GM21390 (cell line): ENCODE measurements around the gene RIMBP3B.
A peak's percentile ranks its signal among the peaks of the same experiment; 100 is the strongest.
"Not testable (repeated sequence)": the region's sequence is repeated elsewhere in the genome, so short reads cannot be mapped to it uniquely, and the experiment has no call there.

Experiments used
- ATAC-seq: cut with Tn5 transposase; IDR thresholded peaks from one replicate; pipeline ENCODE4 v1.9.1; 2021; ENCODE audit not compliant: unreplicated experiment

RIMBP3B gene

GRCh38 chr22:21383701-21384467, at the start of gene RIMBP3B:
Gene RIMBP3B (plus strand): TSS chr22:21383751. CDS start chr22:21383859, 108 bp downstream.
- ATAC-seq = peak; percentile 74

GRCh38 chr22:21357527-21357926, 26.0 kb upstream of the RIMBP3B start:
- not testable (repeated sequence) for ATAC-seq

- ATAC-seq = not testable (repeated sequence)
Observed at GRCh38 chr22:21360525-21360924, 23.0 kb upstream of the RIMBP3B start.

DNA sequence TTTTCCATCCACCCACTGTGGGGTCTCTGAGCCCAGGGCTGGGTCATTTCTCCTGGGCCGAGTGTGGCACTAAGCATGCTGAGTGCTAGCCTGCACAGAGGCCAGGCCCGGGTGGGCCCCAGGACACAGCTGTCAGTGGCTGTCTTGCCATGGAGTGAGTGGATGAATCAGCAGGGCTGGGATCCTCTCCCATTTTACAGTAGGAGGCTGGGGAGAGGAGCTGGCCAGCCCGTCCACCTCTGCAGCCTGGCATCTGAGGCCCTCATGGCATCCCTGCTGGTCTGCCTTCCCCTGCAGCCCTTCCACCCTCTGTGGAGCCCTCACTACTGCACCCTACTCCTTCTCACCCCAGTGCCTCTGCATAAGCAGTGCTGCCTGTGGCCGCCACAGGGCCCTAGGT, 21.1 kb upstream of the RIMBP3B start:
- ATAC-seq = not testable (repeated sequence)

DNA sequence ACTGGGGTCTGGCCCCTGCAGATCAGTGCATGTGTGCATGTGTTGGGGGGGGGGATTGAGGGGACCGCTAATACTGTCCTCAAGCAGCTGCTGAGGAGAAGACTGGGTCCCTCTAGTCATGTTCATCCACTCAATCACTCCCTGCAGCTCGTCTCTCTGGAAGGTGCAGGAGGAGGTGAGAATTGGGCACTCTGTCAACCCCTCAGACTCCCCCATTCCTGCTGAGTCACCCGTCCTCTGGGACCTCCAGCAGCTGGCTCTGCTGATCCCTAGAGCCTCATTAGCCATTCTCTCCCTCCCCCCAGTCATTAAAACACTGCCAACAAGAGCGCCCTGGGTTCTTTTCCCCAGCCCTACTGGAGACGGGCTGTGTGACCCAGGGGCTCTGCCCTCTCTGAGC, 20.5 kb upstream of the RIMBP3B start:
- ATAC-seq = not testable (repeated sequence)

- ATAC-seq = not testable (repeated sequence)
Observed at GRCh38 chr22:21363803-21364202, 19.7 kb upstream of the RIMBP3B start.

- not testable (repeated sequence) for ATAC-seq
Observed at GRCh38 chr22:21364362-21364761, 19.2 kb upstream of the RIMBP3B start.

- not testable (repeated sequence) for ATAC-seq
Observed at GRCh38 chr22:21365337-21365736, 18.2 kb upstream of the RIMBP3B start.

DNA sequence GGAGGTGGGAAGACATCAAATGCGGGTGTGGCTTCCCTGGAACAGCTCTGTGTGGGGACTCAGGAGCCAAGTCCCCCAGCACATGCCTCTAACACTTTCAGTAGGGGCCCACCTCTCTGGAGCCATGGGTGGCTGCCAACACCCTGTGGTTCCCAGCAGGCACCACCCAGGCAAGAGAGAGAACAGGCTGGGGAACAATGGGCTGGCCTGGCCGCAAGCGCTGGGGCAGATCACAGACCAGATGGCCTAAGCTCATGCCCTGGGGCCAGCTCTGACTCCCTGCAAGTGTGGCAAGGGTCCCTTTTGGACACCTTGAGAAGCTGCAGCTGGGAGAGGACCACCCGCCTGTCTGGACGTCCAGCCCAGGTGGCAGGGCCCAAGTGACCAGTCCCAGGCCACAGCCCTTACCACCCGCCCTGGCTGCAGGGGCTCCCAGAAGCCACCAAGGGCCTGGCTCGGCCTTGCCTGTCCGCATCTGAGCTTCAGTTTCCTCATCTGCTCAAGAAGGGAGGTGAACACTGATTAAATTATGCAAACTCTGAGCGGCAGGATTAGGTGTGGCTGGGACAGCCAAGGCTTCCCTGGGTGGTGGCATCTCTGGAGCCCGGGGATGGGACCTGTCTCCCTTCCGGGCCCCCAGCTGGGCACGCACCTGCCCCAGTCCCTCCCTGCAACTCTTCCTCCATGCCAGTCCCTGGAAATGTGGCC, 14.8 kb upstream of the RIMBP3B start:
- ATAC-seq = not testable (repeated sequence)

DNA sequence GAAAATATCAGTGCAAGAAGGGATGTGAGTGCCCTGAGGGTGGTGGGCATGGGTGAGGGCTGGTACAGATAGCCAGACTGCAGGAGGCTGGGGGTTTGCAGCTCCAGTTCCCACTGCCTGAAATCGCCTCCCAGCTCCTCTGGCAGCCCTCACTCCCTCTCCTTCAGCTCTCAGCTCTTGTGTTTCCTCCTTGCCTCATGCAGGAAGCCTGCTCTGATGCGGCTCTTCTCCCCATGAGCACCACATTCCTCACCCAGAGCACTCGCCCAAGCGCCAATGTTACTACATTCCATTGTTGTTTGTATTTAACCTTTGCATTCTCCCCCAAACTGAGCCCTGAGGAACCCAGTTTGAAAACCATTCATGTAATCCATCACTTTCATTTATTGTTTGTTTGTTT, 7.7 kb upstream of the RIMBP3B start:
- not testable (repeated sequence) for ATAC-seq

DNA sequence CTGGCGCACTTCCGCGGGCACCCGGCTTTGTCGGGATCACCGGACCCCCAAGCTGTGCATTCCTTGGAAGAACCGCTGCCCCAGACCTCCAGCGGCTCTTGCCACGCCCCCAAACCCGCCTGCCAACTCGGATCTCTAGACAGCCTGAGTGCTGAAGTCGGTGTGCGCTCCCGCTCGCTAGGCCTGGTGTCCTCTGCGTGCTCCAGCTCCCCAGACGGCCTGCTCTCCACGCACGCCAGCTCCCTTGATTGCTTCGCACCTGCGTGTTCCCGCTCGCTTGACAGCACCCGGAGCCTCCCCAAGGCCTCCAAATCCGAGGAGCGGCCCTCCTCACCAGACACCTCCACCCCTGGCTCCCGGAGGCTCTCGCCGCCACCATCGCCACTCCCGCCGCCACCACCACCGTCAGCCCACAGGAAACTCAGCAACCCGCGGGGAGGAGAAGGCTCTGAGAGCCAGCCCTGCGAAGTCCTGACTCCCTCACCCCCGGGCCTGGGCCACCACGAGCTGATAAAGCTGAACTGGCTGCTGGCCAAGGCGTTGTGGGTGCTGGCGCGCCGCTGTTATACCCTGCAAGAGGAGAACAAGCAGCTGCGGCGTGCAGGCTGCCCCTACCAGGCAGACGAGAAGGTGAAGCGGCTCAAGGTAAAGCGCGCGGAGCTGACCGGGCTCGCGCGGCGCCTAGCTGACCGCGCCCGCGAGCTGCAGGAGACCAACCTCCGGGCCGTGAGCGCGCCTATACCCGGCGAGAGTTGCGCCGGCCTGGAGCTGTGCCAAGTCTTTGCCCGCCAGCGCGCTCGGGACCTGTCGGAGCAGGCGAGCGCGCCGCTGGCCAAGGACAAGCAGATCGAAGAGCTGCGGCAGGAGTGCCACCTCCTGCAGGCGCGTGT, 1.2 kb downstream of the RIMBP3B start:
- peak; percentile 18 for ATAC-seq

DNA sequence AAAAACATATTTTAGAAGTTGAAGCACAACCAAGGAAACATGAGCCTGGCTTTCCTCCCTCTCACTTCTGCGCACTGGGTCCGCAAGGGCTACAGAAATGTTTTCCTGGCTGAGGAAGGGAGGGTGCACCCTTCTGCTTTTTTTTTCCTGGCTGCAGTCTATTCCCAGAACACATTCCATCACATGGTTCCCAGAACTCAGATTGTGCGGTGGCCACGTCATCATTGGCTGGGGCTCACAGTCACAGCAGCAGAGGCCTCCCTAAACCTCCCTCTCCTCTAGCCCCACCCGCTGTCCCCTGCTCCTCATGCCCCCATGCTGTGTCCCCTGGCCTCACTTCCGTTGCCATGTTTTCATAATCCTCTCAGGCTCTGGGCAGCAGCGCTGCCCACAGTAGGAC, 5.9 kb downstream of the RIMBP3B start:
- not testable (repeated sequence) for ATAC-seq

- not testable (repeated sequence) for ATAC-seq
Observed at GRCh38 chr22:21390013-21390412, 6.5 kb downstream of the RIMBP3B start.

DNA sequence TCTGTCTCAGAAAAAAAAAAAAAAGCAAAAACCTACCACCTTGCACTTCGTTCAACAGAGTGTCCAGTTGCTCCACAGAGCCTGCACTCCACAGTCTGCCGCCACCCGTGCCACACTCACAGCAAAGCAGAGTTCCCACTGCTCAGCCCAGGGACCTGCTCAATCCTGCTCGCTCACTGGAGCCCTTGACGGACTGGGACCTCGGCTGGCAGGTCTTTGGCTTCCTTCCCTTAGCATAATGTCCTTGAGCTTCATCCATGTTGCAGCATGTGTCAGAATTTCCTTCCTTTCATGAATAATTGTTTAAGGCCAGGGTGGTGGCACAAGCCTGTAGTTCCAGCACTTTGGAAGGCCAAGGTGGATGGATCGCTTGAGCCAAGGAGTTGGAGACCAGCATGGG, 11.1 kb downstream of the RIMBP3B start:
- ATAC-seq = not testable (repeated sequence)

DNA sequence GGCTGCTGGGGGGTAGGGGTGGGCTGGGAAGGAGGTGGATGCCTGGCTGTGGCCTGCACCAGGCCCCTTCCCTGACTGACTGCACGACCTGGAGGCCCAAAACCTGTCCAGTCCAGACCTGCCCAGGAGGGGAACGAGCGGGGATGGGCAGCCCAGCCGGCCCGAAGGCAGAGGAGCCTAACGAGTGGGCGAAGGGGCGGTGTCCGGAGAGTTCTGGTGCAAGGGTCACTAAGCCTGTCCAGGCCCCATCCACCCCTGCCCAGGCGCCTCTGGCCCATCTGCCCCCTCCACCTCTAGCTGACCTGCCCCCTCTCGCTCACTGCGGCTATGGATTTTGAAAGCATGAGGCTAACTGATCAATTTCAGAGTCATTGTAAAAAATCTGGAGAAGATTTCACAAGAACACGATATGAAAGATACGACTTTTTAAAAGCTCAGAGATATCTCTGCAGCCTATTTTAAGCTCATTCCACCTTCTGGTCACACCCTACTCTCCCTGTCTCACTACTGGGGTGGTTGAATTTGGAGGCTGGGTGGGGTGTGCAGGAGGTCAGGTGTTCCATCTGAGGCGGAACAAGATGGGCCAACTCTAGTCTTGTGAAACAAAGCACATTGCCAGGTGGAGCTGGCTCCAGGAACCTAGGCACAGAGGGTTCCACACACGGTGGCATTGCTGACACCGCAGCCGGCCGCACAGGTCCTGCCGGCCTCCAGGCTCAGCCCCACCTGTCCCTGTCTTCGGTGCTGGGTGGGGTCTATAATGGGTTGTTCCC, 17.8 kb downstream of the RIMBP3B start:
- ATAC-seq = not testable (repeated sequence)

GRCh38 chr22:21402763-21403314, 19.3 kb downstream of the RIMBP3B start:
- ATAC-seq = not testable (repeated sequence)

GRCh38 chr22:21407139-21407538, 23.6 kb downstream of the RIMBP3B start:
- not testable (repeated sequence) for ATAC-seq

GRCh38 chr22:21407792-21408191, 24.2 kb downstream of the RIMBP3B start:
- ATAC-seq = not testable (repeated sequence)

- ATAC-seq = not testable (repeated sequence)
Observed at GRCh38 chr22:21416375-21416774, 32.8 kb downstream of the RIMBP3B start.

- peak; percentile 86 for ATAC-seq
Observed at GRCh38 chr22:21417227-21417746, 33.7 kb downstream of the RIMBP3B start, which contains the start of gene HIC2. Gene HIC2 (plus strand): TSS chr22:21417371. CDS start chr22:21442832, 25,461 bp downstream.
